Measurements from ENCODE around the gene PSD4. TPM values are rescaled to one million over a fixed set of nuclear protein-coding genes. Genes with fewer than 3 reads are reported as not detected.

The PSD4 gene
- total and polyA plus RNA-seq, 2 of the 8 experiments (the other 6 are each of a cell fraction or from before 2014, with no cell fraction given), result 0.53 to 1.2 TPM

DNA sequence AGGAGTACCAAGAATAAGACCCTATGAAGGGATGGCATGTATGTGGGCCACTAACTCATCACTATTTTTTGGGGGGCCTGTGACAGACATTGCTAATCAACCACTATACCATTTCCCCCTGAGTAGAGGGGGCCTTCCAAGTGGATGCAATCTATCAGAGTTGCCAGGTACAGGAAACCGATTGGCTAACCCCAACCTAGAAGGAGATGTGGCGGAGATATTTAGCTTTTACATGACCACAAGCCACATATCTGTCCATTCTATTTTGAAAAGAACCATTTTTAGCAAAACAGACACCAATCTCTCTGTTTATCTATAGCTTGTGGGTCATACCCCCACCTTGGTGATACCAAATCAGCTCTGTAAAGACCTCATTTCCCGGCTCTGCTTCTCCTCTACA lies 53.9 kb downstream of the PSD4 start:
- Histone ChIP-seq H4K8ac (ENCODE audit: extremely low read depth, insufficient read depth, low read length) (no peak overlapping the region), H3K4me2 (ENCODE audit: insufficient read depth in 1 of 2, low read depth in 2 of 2, low read length in 2 of 2) (no peak overlapping the region), H3K9ac (replicated peaks in 1 of 4; ENCODE audit: extremely low read depth in 1 of 4, low read depth in 3 of 4, low read length in 3 of 4) (no peak overlapping the region), H3K4ac (replicated peaks; ENCODE audit: insufficient read length, low read depth, low read length) (no peak overlapping the region), H2BK5ac (ENCODE audit: low read depth, low read length) (no peak overlapping the region), H3K4me1 (replicated peaks in 1 of 4; ENCODE audit: control insufficient read depth in 3 of 4, insufficient read depth in 4 of 4, low read length in 3 of 4) (peaks cover 0 to 6% (median 3%) of the 10 kb centered on the region in 4 experiments; a peak in 4 of 7 replicates), H3K79me1 (ENCODE audit: low read depth, low read length) (no peaks in the 10 kb centered on the region), H2AK5ac (ENCODE audit: low read depth, low read length) (no peak overlapping the region), H3K27me3 (replicated peaks in 1 of 4; ENCODE audit: control insufficient read depth in 3 of 4, extremely low read depth in 1 of 4, insufficient read depth in 3 of 4, low read length in 3 of 4) (no peaks in the 10 kb centered on the region), H3K27ac (ENCODE audit: low read depth, low read length) (no peak overlapping the region), H4K91ac (replicated peaks; ENCODE audit: insufficient read length, low read length) (no peak overlapping the region), H2AFZ (ENCODE audit: low read length) (no peak overlapping the region), H2BK120ac (replicated peaks; ENCODE audit: low read depth, low read length) (no peak overlapping the region), H3K36me3 (ENCODE audit: control insufficient read depth in 2 of 4, insufficient read depth in 4 of 4, low read length in 3 of 4) (no peaks in the 10 kb centered on the region), H3K79me2 (ENCODE audit: control insufficient read depth in 1 of 2, insufficient read depth in 2 of 2, low read length in 2 of 2) (no peaks in the 10 kb centered on the region), H4K20me1 (replicated peaks in 1 of 2; ENCODE audit: control insufficient read depth in 1 of 2, insufficient read depth in 2 of 2, low read length in 2 of 2) (no peaks in the 10 kb centered on the region), H2BK12ac (ENCODE audit: low read depth, low read length) (no peak overlapping the region), H3K18ac (ENCODE audit: extremely low read depth, low read length) (no peak overlapping the region), H3K4me3 (ENCODE audit: extremely low read depth in 1 of 4, insufficient read depth in 2 of 4, low read depth in 3 of 4, low read length in 4 of 4) (no peak overlapping the region), H3K14ac (ENCODE audit: insufficient read length) (no peak overlapping the region), H3K9me3 (ENCODE audit: insufficient read depth in 2 of 2, low read depth in 1 of 2, low read length in 1 of 2) (no peaks in the 10 kb centered on the region), H3K56ac (replicated peaks; ENCODE audit: insufficient read length, low read depth, low read length) (no peak overlapping the region), H3K23me2 (ENCODE audit: low read depth, low read length) (no peaks in the 10 kb centered on the region; the same call in 1 of the 2 replicates), H2BK20ac (ENCODE audit: low read length) (no peak overlapping the region), H4K5ac (ENCODE audit: insufficient read length, low read depth, low read length) (no peak overlapping the region), H2BK15ac (ENCODE audit: low read length) (no peak overlapping the region), H3K23ac (ENCODE audit: insufficient read length) (no peak overlapping the region)
- ChIA-PET CTCF (ENCODE audit: partially characterized antibody) (interaction anchor here (1.7 to 4.2 kb wide), 2 partner anchors 23 to 143 kb away, joined by 4 to 22 read pairs; no protein-coding TSS in a partner anchor), POLR2A (ENCODE audit: partially characterized antibody) (no interaction called here)
- DNase-seq (ENCODE audit: low read depth in 1 of 2, low spot score in 2 of 2), result no peak
- no peak for FAIRE-seq
- WGBS, 2 experiments (ENCODE audit: extremely low coverage in 1 of 2, insufficient coverage in 1 of 2, insufficient read length in 1 of 2, insufficient replicate concordance in 2 of 2, low coverage in 1 of 2, low lambda C conversion rate in 2 of 2, missing lambda C conversion rate in 1 of 2), result 77% methylated on average over 3 of the region's 3 CpGs; no CpG with 5 or more reads in 1 of the 2 experiments
- TF ChIP-seq ASH2L (IDR thresholded peaks at IDR 0.05; ENCODE audit: low read length) (no peak), SAP30 (IDR thresholded peaks at IDR 0.05; ENCODE audit: insufficient read depth, insufficient replicate concordance, low read length) (no peak), PHF8 (conservative IDR thresholded peaks at IDR 0.05; ENCODE audit: low read depth, low read length) (no peak)
- TF ChIP-seq, protein P1, sequence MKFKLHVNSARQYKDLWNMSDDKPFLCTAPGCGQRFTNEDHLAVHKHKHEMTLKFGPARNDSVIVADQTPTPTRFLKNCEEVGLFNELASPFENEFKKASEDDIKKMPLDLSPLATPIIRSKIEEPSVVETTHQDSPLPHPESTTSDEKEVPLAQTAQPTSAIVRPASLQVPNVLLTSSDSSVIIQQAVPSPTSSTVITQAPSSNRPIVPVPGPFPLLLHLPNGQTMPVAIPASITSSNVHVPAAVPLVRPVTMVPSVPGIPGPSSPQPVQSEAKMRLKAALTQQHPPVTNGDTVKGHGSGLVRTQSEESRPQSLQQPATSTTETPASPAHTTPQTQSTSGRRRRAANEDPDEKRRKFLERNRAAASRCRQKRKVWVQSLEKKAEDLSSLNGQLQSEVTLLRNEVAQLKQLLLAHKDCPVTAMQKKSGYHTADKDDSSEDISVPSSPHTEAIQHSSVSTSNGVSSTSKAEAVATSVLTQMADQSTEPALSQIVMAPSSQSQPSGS (IDR thresholded peaks at IDR 0.05; ENCODE audit: low read length), result no peak
